GM12801 (cell line): ENCODE measurements around the gene TARBP2.

Experiments used
- TF ChIP-seq, protein P1 (sequence below): IDR thresholded peaks from one replicate; pipeline ENCODE4 v1.5.1; 2011; ENCODE audit warnings: control low read depth; ENCODE audit not compliant: insufficient read length; ENCODE audit errors: extremely low read depth

TARBP2 gene

DNA sequence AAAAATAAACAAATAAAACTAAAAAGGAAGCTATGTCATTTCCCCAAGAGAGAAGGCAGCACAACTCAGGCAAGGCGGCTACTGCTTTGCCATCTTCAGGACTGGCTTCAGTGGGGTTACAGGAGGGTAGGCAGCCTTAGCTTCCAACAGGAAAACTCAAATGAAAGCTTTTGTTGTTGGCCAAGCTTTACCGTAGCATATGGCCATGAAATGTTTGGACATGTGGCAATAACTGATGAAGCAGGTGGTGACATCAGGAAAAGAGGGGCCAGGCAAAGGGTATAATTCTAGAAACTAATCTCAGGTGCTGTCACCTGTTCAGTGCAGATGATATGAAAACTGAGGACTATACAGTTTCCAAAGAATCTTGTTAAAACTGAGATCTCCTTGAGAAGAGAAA is 29.0 kb downstream of the TARBP2 start:
- TF ChIP-seq, protein P1, sequence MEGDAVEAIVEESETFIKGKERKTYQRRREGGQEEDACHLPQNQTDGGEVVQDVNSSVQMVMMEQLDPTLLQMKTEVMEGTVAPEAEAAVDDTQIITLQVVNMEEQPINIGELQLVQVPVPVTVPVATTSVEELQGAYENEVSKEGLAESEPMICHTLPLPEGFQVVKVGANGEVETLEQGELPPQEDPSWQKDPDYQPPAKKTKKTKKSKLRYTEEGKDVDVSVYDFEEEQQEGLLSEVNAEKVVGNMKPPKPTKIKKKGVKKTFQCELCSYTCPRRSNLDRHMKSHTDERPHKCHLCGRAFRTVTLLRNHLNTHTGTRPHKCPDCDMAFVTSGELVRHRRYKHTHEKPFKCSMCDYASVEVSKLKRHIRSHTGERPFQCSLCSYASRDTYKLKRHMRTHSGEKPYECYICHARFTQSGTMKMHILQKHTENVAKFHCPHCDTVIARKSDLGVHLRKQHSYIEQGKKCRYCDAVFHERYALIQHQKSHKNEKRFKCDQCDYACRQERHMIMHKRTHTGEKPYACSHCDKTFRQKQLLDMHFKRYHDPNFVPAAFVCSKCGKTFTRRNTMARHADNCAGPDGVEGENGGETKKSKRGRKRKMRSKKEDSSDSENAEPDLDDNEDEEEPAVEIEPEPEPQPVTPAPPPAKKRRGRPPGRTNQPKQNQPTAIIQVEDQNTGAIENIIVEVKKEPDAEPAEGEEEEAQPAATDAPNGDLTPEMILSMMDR, result no peak

DNA sequence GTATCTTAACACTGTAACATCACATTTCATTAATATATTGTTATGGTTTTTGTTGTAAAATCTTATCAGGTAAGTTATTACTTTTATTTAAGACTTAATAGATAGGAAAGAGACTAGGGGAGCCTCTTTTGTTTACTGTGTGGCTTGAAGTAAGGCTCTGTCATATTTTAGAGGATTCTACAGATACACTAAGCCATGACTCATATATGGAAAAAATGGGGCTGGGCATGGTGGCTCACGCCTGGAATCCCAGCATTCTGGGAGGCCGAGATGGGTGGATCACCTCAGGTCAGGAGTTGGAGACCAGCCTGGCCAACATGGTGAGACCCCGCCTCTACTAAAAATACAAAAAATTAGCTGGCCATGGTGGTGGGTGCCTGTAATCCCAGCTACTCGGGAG is 29.8 kb downstream of the TARBP2 start:
- TF ChIP-seq, protein P1, result no peak

DNA sequence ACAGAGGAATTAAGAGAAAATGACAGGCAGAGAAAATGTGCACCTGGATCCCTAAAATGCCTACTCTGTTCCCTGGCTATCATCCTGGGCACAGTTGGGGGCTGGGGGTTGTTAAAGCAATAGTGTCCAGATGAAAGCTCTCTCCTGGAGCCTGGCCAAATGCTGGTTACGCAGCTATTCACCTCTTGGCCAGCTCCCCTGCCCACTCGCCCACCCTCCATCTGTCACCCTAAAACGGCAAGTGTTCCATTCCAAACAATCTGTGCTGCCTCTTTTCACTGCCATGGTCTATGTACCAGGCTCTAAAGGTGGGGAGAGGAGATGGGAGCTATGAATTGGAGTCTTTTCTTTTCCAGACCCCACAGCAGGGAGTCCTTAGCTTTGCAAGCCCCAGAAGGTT is 30.9 kb downstream of the TARBP2 start:
- TF ChIP-seq, protein P1, result no peak

DNA sequence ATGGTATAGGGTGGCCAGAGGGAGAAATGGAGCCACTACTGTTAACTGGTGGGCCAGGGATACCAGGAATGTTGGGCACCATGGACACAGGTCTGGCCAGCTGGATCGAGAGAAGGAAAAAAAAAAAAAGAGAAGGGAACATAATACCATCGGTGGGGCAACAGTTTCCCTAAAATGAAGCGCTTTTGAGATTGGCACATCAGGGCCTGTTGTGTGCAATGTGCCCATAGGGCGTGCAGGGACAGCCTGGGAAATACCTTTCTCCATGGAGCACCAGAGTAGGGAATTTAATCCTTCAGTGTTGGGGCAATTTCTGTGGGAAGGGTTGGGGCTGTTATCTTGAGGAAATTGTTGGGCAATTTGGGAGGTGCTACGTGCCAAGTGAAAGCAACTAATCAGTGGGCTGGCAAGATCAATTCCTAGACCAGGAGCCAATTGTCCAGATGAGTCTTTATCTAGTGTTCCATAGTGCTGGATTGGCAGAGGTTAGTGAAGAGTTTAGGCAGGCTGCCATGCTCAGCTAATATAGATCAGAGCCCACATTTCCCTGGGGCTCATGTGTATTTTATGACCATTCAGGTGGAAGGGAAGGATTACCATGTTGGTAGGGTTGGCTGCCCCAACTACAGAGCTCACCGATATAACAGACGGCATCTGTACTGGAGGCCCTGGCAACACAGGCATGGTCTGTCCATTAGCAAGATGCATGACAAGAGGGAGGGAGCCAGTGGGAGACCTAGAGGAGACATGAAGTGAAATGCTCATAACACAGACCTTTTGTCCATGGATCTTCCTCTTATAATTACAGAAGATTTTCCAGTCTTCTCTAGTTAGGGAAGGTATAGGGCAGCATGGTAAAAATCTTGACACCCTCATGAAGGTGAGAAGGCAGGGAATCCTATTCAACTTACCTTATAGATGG is 31.7 kb downstream of the TARBP2 start:
- TF ChIP-seq, protein P1, result no peak

DNA sequence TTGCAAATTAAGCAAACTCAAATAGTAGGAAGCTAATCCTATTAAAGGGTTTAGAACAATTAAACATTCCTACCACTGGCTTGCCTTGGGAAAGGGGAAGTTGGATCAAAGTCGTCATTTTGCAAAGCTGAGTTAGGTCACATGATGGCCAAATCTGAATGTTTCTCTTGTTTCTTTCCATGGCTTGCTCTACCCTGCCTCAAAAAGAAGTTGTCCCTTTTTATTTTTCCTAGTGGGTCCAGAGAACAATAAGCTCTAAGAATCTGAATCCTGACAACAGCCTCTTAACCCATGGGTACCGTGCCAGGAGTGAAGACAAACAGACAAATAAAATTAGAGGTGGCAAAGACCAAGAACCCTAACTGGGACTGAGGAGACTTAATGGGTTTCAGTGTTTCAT is 32.4 kb downstream of the TARBP2 start:
- TF ChIP-seq, protein P1, result no peak

DNA sequence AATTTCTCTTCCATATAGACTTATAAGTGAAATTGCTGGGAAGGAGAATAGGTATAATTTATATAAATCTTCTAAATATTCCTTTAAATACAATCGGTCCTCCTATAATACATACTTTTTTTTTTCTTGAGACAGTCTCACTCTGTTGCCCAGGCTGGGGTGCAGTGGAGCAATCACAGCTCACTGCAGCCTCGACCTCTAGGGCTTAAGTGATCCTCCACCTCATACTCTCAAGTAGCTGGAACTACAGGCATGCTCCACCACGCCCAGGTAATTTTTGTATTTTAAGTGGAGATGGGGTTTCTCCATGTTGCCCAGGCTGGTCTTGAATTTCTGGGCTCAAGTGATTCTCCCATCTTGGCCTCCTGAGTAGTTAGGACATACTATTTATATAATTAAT is 35.9 kb downstream of the TARBP2 start:
- TF ChIP-seq, protein P1, result no peak

DNA sequence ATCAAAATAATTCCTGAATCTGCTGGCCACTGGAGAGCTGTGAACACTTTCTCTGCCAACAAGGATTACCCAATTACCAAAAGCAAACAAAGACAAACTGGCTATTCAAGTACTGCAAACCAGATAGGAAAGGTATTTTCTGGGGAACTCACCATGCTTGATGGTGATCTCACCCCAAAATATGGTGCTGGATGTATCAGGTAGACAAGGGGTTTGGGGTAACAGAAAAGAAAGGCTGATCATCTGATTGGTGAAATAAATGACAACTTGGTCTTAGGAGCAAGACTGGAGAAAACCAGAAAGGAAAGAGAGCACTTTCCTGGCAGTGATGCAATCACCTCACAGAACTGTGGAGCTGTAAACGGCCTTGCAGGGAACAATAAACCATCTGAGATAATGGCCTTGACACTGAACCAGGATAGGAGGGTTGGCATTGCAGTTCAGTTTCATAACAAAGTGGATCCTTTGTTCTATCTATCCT is 37.2 kb downstream of the TARBP2 start:
- TF ChIP-seq, protein P1, result no peak
